GM18951 (cell line): ENCODE data around the gene SCN5A.

Experiments
- POLR2A ChIP-seq: IDR thresholded peaks from 4 replicates; pipeline ENCODE4 v1.6.1; 2011; ENCODE audit warnings: mild to moderate bottlenecking; ENCODE audit not compliant: insufficient read length, insufficient read depth; ENCODE audit errors: extremely low read depth
- in situ Hi-C: fragments of 300-500 bp; cut with MboI; formaldehyde crosslinking; loops from one replicate; pipeline ENCODE4 v1.12.0; 2022; ENCODE audit warnings: low sequenced_read_pairs, mixed read lengths, inconsistent platforms; ENCODE audit not compliant: unreplicated experiment

The SCN5A gene

DNA sequence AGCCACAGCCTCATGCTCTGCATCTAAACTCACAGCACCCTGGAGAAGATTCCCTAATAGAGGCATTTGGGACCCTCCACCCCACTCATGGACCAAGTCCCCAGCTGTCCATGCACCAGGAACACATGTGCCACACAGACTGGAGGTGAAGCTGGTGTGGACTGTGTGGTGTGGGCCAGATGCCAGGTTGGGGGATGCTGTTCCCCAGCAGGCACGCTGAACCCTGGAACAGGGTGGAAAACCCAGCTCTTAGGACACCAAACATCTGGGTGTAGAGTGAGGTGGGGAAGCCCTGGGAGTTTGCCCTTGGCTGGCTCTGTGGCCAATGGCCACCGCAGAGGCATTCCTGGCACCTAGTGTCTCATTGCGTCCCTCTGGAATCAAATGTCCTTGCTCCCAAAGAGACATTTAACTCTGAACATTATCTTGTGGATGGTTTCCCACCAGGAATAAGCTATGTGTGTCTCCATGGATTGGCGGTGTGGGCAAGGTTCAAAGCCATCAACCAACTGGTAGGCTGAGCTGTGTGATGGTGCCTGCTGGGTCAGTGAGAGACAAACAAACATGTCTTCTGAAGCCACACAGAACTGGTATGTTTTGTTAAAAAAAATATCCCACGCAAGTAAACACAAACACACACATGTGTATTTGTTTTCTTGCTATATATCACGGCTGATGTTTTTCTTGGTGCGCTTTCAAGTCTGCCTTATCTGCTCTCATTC lies 88.3 kb downstream of the SCN5A start:
- TF ChIP-seq POLR2A = no peak
- in situ Hi-C loops = no loop called here

DNA sequence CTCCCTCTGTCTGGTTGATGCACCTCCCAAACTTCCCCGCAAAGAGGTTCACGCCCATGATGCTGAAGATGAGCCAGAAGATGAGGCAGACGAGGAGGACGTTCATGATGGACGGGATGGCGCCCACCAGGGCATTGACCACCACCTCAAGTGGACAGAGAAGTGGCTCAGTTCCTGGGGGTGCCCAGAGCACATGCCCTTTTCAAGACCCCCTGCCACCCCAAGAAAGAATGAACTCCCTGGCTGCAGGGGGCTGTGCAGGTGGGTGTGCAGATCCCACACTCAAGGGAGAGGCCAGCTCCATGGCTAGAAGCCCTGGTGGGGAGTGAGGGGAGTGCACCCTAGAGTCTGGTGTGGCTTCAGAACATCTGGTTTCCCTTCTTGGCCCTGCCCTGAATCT lies 89.2 kb downstream of the SCN5A start:
- in situ Hi-C loops = no loop called here
- no peak for TF ChIP-seq POLR2A

DNA sequence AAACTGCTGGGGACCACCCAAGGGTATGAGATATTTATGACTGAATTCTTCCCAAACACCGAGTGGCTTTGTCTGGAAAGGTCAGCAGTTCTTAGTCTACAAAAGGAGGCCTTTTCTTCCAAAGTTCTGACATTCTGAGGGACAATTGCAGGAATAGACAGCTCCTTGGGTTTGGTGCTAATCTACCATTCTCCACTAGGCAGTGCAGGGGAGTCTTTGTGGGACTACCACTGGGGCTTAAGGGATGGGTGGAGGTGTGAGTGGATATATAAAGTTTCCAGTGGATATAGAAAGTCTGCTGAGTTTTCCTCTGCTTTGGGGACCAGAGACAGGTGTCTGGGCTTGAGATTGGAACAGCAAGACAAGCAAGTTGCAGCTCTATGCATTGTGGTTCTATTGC lies 90.6 kb downstream of the SCN5A start:
- in situ Hi-C loops = no loop called here
- no peak for TF ChIP-seq POLR2A

DNA sequence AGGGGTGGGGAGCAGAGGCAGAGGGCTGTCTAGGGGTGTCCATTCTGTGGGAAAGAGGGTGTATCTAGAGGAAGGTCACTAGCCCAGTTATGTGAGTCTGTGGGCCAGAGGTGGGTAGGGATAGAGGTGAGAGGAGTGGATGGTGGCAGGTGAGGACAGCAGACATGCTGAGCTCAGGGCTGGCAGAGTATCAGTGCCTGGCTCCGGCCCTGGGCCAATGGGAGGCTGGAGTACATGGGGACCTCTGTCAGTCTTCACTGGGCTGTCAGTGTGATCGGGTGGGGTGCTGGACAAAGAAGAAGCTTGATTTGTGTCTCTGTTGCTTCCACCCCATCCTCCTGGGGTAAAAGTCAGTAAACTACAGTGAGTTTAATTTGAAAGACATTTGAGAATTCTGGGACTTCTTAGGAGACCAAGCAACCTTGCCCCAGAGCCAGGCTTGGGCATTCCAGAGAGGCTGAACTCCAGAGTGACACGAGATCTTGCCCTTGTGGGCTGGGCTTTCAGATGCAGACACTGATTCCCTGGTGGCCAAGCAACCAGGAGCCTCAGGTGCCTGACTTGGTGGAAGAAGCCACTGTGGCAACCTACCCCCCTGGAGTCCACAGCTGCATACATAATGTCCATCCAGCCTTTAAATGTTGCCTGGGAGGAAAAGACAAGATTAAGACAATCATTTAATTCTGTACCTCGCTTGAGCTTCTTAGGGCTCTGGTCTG lies 92.7 kb downstream of the SCN5A start:
- in situ Hi-C loops = no loop called here
- no peak for TF ChIP-seq POLR2A

DNA sequence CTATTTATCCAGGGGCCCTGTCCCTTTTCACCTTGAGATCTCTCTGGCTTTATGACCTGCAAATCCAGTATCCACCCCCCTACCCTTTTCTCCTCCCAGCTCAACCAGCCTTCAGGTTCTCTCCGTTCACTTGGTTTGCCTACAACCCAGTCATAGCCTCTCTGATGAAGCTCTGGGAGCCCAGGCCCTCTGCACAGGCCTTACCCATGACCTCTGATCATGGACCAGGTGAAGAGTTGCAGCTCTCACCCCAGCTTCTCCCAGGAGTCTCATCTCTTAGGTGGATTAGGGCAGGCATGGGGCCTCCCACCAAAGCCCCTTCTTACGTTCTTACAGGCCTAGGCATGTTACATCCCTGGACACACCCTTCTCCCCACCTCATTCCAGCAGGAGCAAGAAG lies 93.6 kb downstream of the SCN5A start:
- in situ Hi-C loops = no loop called here
- TF ChIP-seq POLR2A = no peak

DNA sequence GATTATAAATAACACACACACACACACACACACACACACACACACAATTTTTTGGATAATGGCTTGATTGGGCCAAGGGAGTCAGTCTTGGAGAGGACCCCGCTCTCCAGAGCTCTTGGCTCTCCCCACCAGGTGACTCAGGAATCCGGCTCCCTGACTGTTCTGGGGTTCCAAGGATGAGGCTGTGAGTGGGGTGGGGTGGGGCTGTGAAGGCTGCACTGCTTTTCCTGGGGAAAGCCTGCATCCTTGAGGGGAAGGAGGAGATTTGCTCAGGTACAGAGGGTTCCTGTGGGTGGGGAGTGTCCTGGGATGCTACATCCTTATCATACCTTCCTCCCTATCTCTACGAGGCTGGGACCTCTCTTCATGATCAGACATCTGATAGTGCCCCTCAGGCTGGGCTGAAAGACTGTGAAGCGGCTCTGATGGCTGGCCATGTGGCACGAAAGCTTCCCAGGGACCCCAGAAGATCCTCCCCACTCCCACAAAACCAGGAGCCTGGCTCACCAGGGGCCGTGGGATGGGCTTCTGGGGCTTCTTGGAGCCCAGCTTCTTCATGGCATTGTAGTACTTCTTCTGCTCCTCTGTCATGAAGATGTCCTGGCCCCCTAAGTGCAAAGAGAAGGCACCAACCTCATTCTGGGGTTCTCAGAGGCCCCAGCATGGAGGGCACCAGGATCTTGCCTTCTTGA lies 94.2 kb downstream of the SCN5A start:
- in situ Hi-C loops = no loop called here
- TF ChIP-seq POLR2A = no peak

DNA sequence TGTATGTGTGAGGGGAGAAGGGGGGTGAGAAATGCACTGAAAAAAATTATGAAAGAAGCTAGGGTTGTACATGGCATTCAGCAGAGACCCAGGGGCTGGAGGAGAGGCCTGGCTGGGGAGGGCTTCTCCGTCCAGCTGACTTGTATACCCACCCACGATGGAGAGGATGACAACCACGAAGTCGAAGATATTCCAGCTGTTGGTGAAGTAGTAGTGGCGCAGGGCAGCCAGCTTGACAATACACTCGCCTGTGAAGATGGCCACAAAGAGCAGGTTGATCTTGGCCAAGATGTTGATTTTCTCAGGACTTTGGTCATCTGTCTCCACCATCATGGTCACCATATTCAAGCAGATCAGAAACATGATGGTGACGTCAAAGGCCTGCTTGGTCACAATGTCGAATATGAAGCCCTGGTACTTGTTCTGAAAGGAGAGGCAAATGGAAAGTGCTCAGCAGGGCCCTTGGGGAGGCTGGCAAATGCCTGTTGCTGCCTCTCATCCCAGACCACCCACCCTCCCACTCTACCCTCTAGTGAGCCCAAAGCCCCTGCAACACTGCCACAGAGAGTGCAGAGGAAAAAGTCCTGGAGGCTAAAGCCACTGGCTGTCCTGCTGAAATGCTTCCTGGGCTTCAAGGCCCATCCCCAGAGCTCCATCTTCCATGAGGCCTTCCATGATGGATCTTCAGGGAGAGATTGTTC lies 95.2 kb downstream of the SCN5A start:
- TF ChIP-seq POLR2A = no peak
- in situ Hi-C loops = no loop called here

DNA sequence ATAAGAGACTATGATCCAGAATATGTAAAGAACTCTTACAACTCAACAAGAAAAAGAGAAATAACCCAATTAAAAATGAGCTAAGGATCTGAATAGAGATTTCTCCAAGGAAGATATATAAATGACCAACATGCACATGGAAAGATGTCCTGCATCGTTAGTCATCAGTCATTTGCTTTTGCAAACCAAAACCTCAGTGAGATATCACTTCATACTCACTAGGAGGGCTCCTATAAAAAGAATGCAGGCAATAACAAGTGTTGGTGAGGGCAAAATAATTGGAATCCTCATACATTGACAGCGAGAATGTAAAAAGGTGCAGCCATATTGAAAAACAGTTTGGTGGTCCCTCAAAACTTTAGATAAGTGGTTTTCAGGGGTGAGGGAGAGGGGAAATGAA lies 96.4 kb downstream of the SCN5A start:
- in situ Hi-C loops = no loop called here
- TF ChIP-seq POLR2A = no peak

DNA sequence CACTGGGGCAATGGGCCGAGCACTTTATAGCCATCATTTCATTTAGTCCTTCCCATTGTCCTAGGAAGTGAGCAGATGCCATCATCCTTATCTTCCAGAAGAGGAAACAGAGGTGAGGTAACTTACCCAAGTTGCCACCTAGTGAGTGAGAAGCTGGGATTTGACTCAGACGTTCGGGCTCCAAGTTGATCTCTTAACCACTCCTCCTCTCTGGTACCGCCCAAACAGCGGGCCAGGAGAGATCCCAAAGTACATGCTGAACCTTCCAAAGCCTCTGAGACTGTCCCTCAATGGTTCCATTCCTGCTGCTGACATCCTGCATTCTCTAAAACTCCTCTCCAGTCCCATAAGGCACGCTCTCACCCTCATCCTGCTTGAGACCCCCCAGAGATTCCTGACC lies 97.1 kb downstream of the SCN5A start:
- TF ChIP-seq POLR2A = no peak
- in situ Hi-C loops = no loop called here

DNA sequence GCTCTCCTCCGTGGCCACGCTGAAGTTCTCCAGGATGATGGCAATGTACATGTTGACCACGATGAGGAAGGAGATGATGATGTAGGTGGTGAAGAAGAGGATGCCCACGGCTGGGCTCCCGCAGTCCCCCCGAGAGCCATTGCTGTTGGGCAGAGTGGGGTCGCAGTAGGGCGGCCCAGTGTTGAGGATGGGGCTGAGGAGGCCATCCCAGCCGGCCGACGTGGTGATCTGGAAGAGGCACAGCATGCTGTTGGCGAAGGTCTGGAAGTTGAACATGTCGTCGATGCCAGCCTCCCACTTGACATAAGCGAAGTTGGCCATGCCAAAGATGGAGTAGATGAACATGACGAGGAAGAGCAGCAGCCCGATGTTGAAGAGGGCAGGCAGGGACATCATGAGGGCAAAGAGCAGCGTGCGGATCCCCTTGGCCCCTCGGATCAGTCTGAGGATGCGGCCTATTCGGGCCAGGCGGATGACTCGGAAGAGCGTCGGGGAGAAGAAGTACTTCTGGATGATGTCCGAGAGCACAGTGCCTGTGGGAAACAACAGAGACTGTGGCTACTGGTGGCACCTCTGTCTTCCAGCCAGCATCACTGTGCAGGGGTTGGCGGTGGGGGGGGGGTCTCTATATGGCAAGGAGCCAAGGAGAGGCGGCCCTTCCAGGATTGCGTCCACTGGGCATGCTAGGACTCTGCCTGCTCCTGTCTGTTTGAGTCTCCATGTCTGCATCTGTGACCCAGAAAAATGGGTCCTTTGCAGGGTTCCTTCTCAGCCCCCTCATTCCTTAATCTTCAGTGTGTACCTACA lies 98.3 kb downstream of the SCN5A start:
- in situ Hi-C loops = no loop called here
- TF ChIP-seq POLR2A = no peak

DNA sequence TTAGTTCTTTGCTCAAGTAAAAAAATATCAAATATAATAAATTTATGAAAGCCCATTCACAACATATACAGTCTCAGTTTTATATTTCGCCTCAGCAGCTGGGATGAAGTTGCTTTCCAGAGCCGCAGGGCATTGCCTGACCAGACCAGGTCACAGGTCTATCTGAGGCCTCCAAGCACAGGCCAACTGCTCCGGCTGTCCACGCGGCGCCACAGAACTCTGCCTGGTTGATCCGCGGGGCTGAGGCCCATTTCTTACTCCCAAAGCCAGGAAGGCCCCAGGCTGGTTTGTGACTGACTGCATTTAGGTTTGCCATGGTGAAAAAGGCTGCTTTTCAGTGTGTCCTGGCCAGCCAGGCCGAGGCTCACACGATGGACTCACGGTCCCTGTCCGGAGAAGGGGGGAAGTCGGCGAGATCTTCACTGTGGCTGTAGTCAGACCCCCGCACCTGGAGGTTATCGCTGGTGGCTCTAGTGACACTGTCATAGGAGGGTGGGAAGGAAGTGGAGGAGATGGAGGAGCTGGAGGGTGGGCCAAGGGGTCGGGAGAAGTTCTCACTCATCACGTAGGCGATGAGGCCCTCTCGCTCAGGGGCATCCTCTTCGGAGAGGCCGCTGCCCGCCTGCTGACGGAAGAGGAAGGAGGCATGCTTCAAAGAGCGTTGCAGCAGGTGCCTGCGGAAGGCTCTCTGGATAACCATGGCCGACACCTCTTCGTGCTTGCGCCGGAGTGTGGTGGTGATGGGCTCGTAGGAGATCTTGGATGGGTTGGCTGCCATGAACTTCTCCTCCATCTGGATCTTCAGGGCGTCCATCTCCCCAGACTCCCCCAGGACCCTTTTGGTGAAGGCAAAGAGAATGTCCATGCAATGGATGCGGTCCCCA lies 99.3 kb downstream of the SCN5A start:
- no peak for TF ChIP-seq POLR2A
- in situ Hi-C loops = no loop called here

DNA sequence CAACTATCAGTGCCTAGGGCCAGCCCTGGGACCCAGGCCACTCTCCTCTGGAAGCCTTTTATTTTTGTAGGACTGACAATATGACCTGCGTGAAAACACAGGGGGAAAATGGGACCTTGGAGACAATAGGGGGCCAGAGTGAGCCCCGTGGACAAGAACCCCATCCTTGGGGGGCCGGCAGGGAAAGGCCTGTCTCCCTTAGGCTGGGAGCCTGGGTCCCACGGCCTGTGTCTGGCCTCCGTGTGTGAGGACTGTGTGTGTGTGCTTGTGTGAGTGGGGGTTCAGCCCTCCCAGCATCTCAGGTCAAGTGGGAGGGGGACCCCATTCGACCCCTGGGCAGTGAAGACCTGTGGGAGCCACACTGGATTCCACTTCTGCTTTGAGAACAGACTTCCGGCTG lies 100.0 kb downstream of the SCN5A start:
- in situ Hi-C loops = no loop called here
- no peak for TF ChIP-seq POLR2A
